HL-60/S4 treated with retinoic acid at 250 ng/mL for 4 days and 3 days (cell line): ENCODE results near the gene CAMK1D.

Experiments used
- in situ Hi-C: fragments of 300-500 bp; cut with MboI; formaldehyde crosslinking; loops from 2 replicates; pipeline ENCODE4 v1.7.0; 2022; ENCODE audit warnings: low sequenced_read_pairs

CAMK1D gene

GRCh38 chr10:12868229-12868628 is 518.9 kb downstream of the CAMK1D start:
- in situ Hi-C loops: no loop called here

- in situ Hi-C loops: no loop called here
Measured at GRCh38 chr10:12869427-12869826, 520.1 kb downstream of the CAMK1D start.

GRCh38 chr10:12872577-12872976 is 523.2 kb downstream of the CAMK1D start:
- in situ Hi-C loops: no loop called here

- in situ Hi-C loops: no loop called here
Measured at GRCh38 chr10:12873172-12873571, 523.8 kb downstream of the CAMK1D start.

GRCh38 chr10:12874501-12874900 is 525.2 kb downstream of the CAMK1D start:
- in situ Hi-C loops: no loop called here

GRCh38 chr10:12875100-12875499 is 525.8 kb downstream of the CAMK1D start:
- in situ Hi-C loops: no loop called here

GRCh38 chr10:12876266-12876665 is 526.9 kb downstream of the CAMK1D start:
- in situ Hi-C loops: no loop called here

GRCh38 chr10:12877150-12877549 is 527.8 kb downstream of the CAMK1D start:
- in situ Hi-C loops: no loop called here

DNA sequence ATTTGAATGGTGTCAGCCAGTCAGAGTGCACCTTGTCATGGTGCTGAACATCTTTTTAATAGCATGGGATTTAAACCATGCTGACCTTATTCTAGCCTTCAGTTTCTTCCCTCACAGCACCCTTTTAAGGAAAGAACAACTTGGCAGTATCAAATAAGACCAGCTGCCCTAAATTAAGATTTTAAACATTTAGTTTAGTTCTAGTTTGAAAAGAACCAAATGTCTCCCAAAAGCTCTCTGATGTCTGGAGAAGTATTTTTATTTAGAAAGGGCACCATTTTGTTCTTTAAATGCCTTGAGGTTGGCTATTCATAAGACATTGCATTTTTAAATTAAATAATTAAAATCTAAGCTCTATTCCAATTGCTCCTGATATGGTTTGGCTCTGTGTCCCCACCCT is 531.1 kb downstream of the CAMK1D start:
- in situ Hi-C loops: no loop called here

GRCh38 chr10:12884851-12885250 is 535.5 kb downstream of the CAMK1D start:
- in situ Hi-C loops: no loop called here
